ENCODE data around the gene TLX2. TPM values are rescaled to one million over a fixed set of nuclear protein-coding genes. Genes with fewer than 3 reads are reported as not detected.

TLX2 gene
- total and polyA plus RNA-seq, 2 of the 13 experiments (the other 11 are each of a cell fraction or from before 2014, with no cell fraction given), result 0.05 to 0.20 TPM

DNA sequence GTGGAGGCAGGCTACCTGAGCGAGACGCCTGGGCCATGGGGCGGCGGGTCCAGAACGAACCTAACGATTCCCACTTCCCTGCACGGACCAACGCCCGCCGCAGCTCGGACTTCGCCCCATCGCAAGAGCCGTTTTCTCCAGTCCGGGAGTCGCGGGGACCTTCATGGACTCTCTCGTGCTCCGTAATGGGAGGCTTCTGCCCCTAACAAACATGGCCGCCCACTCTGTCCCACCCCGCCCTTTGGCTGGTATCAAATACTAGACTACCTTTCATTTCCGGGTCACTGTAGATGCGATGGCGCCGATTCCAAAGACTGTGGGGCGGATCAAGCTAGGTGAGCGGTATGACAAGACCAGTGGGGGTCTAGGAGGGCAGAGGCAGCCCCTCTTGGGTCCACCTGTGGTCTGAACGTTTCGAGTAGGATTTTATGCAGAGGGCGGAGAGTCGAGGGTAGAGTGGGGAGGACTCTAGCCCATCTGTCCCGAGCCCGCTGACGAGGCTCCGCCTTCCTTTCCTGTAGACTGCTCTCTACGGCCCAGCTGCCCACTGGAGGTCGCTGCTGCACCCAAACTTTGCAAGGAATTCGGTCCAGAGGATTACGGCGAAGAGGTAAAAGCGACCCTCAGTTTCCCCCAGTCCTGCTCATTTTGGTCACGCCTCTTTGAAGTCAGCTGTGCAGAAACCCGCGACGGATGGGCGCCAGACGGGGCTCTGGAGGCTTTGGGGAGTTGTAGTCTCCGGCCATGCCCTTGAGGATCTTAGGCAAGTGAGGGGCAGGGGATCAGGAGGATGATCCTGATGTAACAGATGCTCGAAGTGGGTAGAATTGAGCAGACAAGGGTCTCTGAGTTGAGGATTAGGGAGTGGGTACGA lies 31.2 kb upstream of the TLX2 start, which contains the start of the genes CCDC142 and TTC31 (continued):
- TF ChIP-seq CBX1 (IDR thresholded peaks at IDR 0.05; ENCODE audit: low read depth) (peak; percentile 88), GATA4 (IDR thresholded peaks at IDR 0.05; ENCODE audit: borderline replicate concordance, low read depth) (peak; percentile 20; the same call in 1 of the 2 replicates), ZNF737 (CRISPR knock-in tag; IDR thresholded peaks at IDR 0.05; ENCODE audit: borderline replicate concordance) (no peak; the same call in 1 of the 2 replicates), TCF12 (IDR thresholded peaks at IDR 0.05) (no peak), TCF12 (CRISPR knock-in tag; IDR thresholded peaks at IDR 0.05) (no peak; the same call in 1 of the 2 replicates), ZNF644 (CRISPR knock-in tag; IDR thresholded peaks at IDR 0.05; ENCODE audit: low read depth) (no peak), ZNF260 (CRISPR knock-in tag; IDR thresholded peaks at IDR 0.05; ENCODE audit: borderline replicate concordance, low read depth) (no peak), ZNF772 (CRISPR knock-in tag; IDR thresholded peaks at IDR 0.05) (0 out of 2 replicates have a peak, but pooled peaks have one; percentile 48), SIX4 (CRISPR knock-in tag; IDR thresholded peaks at IDR 0.05) (peak; percentile 91), ATF1 (CRISPR knock-in tag; IDR thresholded peaks at IDR 0.05) (peak; percentile 84), TCF7L2 (IDR thresholded peaks at IDR 0.05; ENCODE audit: low read depth, low read length) (no peak), CCAR2 (optimal IDR thresholded peaks at IDR 0.05; ENCODE audit: low read depth, low read length) (no peak), ZKSCAN5 (CRISPR knock-in tag; IDR thresholded peaks at IDR 0.05) (no peak), ZNF430 (CRISPR knock-in tag; IDR thresholded peaks at IDR 0.05) (peak; percentile 92), KAT7 (CRISPR knock-in tag; IDR thresholded peaks at IDR 0.05; ENCODE audit: borderline replicate concordance) (peak; percentile 93; the same call in 1 of the 2 replicates), ZBTB7B (CRISPR knock-in tag; IDR thresholded peaks at IDR 0.05) (peak; percentile 85), DPF2 (CRISPR knock-in tag; IDR thresholded peaks at IDR 0.05; ENCODE audit: borderline replicate concordance, low read depth) (0 out of 2 replicates have a peak, but pooled peaks have one; percentile 8), CBX2 (IDR thresholded peaks at IDR 0.05; ENCODE audit: low read depth, low read length) (no peak), CBX2 (CRISPR knock-in tag; IDR thresholded peaks at IDR 0.05; ENCODE audit: low read depth) (no peak), ZNF30 (CRISPR knock-in tag; IDR thresholded peaks at IDR 0.05) (peak; percentile 11; the same call in 1 of the 2 replicates), MED13 (CRISPR knock-in tag; IDR thresholded peaks at IDR 0.05) (peak; percentile 43; the same call in 1 of the 2 replicates), ZSCAN21 (CRISPR knock-in tag; IDR thresholded peaks at IDR 0.05; ENCODE audit: borderline replicate concordance) (peak; percentile 21; the same call in 1 of the 2 replicates), SAFB2 (CRISPR knock-in tag; IDR thresholded peaks at IDR 0.05; ENCODE audit: borderline replicate concordance, low read depth) (peak; percentile 21), ZNF354B (CRISPR knock-in tag; IDR thresholded peaks at IDR 0.05) (0 out of 2 replicates have a peak, but pooled peaks have one; percentile 69), ZNF572 (CRISPR knock-in tag; IDR thresholded peaks at IDR 0.05) (peak; percentile 83; the same call in 1 of the 2 replicates), NCOR1 (IDR thresholded peaks at IDR 0.05; ENCODE audit: borderline replicate concordance, low read length) (peak; percentile 55; the same call in 1 of the 2 replicates), ZFP90 (CRISPR knock-in tag; IDR thresholded peaks at IDR 0.05; ENCODE audit: borderline replicate concordance) (peak; percentile 76; the same call in 1 of the 2 replicates), HCFC1 (IDR thresholded peaks at IDR 0.05; ENCODE audit: low read depth, low read length) (peak; percentile 89), ARNTL (CRISPR knock-in tag; IDR thresholded peaks at IDR 0.05) (peak; percentile 47; the same call in 1 of the 2 replicates), ZNF549 (CRISPR knock-in tag; IDR thresholded peaks at IDR 0.05) (no peak), IKZF1 (IDR thresholded peaks at IDR 0.05) (no peak), ZNF460 (CRISPR knock-in tag; IDR thresholded peaks at IDR 0.05; ENCODE audit: borderline replicate concordance) (peak; percentile 58; the same call in 1 of the 2 replicates)
- TF ChIP-seq, protein P1, sequence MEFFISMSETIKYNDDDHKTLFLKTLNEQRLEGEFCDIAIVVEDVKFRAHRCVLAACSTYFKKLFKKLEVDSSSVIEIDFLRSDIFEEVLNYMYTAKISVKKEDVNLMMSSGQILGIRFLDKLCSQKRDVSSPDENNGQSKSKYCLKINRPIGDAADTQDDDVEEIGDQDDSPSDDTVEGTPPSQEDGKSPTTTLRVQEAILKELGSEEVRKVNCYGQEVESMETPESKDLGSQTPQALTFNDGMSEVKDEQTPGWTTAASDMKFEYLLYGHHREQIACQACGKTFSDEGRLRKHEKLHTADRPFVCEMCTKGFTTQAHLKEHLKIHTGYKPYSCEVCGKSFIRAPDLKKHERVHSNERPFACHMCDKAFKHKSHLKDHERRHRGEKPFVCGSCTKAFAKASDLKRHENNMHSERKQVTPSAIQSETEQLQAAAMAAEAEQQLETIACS (CRISPR knock-in tag; IDR thresholded peaks at IDR 0.05), result no peak

Data from HepG2 (cell line).